ENCODE data around the gene UFD1. TPM values are rescaled to one million over a fixed set of nuclear protein-coding genes. Genes with fewer than 3 reads are reported as not detected.

UFD1 gene
- total RNA-seq, 1 experiment from 2014 or later, result 62.3 TPM

GRCh38 chr22:19526076-19526701 is 47.2 kb upstream of the UFD1 start:
- Mint-ChIP-seq H3K4me3 (ENCODE audit: unreplicated experiment) (no peak overlapping the region), H3K27me3 (ENCODE audit: insufficient read depth, unreplicated experiment) (no peaks in the 10 kb centered on the region), H3K27ac (ENCODE audit: low read depth, unreplicated experiment) (no peak overlapping the region), H3K4me1 (ENCODE audit: insufficient read depth, unreplicated experiment) (no peaks in the 10 kb centered on the region), H3K9me3 (ENCODE audit: unreplicated experiment) (no peaks in the 10 kb centered on the region), H3K36me3 (ENCODE audit: insufficient read depth, unreplicated experiment) (no peaks in the 10 kb centered on the region)
- no TSS peak for BruUV-seq (replicated peaks)
- no peak for TF ChIP-seq CTCF (IDR thresholded peaks at IDR 0.05; ENCODE audit: unreplicated experiment)
- POLR2A ChIA-PET, result no interaction called here
- CTCF ChIA-PET, result no interaction called here
- no peak for DNase-seq (ENCODE audit: unreplicated experiment)
- intact Hi-C loops (cut with micrococcal nuclease), result no loop called here

DNA sequence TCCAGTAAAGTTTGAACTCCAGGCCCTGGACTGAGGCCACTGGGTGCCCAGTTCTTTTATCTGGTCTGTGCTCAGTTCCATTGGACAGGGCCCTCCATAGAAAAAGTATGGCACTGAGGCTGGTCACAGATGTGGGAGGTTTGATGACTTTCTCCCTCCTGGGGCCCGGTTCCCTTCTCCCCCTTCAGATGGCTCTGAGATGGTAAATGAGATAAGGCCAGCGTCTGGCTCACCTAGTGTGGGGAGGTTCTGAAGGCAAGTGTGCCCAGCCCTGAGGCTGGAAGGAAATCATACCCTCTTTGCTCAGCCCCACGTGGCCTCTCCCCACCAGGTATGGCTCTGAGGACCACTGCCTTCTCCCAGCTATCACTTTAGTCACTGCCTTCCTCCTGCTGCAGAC is 46.7 kb upstream of the UFD1 start:
- CTCF ChIA-PET, result no interaction called here
- no peak for TF ChIP-seq CTCF (IDR thresholded peaks at IDR 0.05; ENCODE audit: unreplicated experiment)
- Mint-ChIP-seq H3K4me3 (ENCODE audit: unreplicated experiment) (no peak overlapping the region), H3K9me3 (ENCODE audit: unreplicated experiment) (no peaks in the 10 kb centered on the region), H3K27ac (ENCODE audit: low read depth, unreplicated experiment) (no peak overlapping the region), H3K27me3 (ENCODE audit: insufficient read depth, unreplicated experiment) (no peaks in the 10 kb centered on the region), H3K4me1 (ENCODE audit: insufficient read depth, unreplicated experiment) (no peaks in the 10 kb centered on the region), H3K36me3 (ENCODE audit: insufficient read depth, unreplicated experiment) (no peaks in the 10 kb centered on the region)
- POLR2A ChIA-PET, result no interaction called here
- intact Hi-C loops (cut with micrococcal nuclease), result no loop called here
- no peak for DNase-seq (ENCODE audit: unreplicated experiment)
- BruUV-seq (replicated peaks), result no TSS peak

DNA sequence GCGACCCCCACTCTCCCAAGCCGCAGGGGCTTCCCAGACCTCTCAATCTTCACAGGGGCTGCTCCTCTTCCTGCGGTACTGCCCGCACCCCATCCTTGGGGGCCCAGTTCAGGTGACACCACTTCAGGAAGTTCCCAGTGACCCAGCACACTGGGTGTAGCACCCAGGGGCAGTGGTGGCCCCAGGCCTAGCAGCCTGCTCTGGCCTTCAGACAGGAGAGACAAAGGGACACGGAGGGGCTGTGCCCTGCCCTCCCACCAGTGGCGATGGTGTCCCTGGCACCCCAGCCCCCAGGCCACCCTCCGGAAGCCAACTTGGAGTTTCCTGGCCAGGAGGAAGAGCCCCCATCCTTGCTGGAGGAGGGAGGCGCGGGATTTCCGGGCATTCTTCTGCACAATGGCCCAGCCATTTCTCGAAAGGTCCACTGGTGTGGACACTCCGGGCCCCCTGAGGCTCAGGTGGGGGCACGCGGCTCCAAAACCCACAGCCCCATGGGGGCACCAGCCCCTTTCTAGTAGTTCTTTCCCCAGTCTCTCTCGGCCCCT is 46.2 kb upstream of the UFD1 start:
- Mint-ChIP-seq H3K9me3 (ENCODE audit: unreplicated experiment) (no peaks in the 10 kb centered on the region), H3K4me1 (ENCODE audit: insufficient read depth, unreplicated experiment) (no peaks in the 10 kb centered on the region), H3K4me3 (ENCODE audit: unreplicated experiment) (no peak overlapping the region), H3K27ac (ENCODE audit: low read depth, unreplicated experiment) (no peak overlapping the region), H3K27me3 (ENCODE audit: insufficient read depth, unreplicated experiment) (no peaks in the 10 kb centered on the region), H3K36me3 (ENCODE audit: insufficient read depth, unreplicated experiment) (no peaks in the 10 kb centered on the region)
- no peak for TF ChIP-seq CTCF (IDR thresholded peaks at IDR 0.05; ENCODE audit: unreplicated experiment)
- POLR2A ChIA-PET, result no interaction called here
- DNase-seq (ENCODE audit: unreplicated experiment), result no peak
- BruUV-seq (replicated peaks), result no TSS peak
- intact Hi-C loops (cut with micrococcal nuclease), result no loop called here
- CTCF ChIA-PET, result no interaction called here

DNA sequence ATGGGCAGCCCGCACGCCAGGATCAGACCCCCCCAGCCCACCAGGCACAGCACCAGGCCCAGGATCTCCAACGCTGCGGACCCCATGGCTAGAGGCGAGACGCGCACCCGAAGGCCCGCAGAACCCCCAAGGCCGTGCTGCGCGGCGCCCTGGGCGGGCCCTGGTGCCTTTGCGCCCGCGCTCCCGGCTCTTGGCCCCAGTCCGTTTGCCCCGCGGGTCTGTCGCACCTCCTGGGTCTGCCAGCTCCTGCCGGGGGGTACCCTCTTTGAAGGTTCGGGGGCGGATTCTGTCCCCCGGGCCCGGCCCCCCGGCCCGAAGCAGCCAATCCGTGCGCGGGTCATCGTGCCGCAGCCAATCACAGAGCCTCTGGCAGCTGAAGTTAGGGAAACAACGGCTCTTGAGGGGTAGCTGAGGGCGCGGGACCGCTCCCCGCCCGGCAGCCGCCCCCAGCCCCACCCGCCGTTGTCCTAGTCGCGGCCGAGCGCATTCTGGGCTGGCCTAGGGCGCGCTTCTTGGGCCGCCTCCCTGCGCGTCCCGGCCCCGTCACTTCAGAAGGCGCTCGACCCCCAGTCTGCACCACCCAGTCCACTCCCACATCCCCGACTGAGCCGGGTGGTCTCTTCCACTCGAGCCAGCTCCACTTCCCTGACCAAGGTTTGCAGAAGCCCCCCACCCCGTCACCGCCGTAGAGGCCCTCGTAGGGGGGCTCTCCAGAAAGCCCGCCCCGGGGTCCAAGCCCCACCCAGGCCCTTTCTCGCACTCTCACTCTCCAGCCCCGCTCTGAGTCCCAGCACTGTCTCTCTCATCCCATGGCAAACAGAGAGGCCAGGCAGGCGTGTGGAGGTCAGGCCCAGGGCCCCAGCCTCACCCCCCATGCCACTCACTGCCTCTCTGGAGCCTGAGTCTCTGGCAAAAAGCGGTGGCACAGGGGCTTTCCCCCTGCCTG is 45.5 kb upstream of the UFD1 start, which contains the start of gene CLDN5:
Gene CLDN5 (minus strand): TSS at position 241 of the 946 bp plus-strand sequence. CDS start 155 bp downstream, at position 86.
- BruUV-seq (replicated peaks), result no TSS peak
- no peak within 1 kb of the TSS for H3K4me3 Mint-ChIP-seq (ENCODE audit: unreplicated experiment)

More for the DNA sequence above, 45.5 kb upstream of the UFD1 start, which contains the start of gene CLDN5:
- DNase-seq (ENCODE audit: unreplicated experiment), result no peak
- Mint-ChIP-seq H3K9me3 (ENCODE audit: unreplicated experiment) (no peaks in the 10 kb centered on the region), H3K27ac (ENCODE audit: low read depth, unreplicated experiment) (no peak within 1 kb of the TSS), H3K27me3 (ENCODE audit: insufficient read depth, unreplicated experiment) (no peaks in the 10 kb centered on the region), H3K36me3 (ENCODE audit: insufficient read depth, unreplicated experiment) (peaks cover 4% of the 10 kb centered on the region), H3K4me1 (ENCODE audit: insufficient read depth, unreplicated experiment) (no peaks in the 10 kb centered on the region)
- CTCF ChIA-PET, result no interaction called here
- intact Hi-C loops (cut with micrococcal nuclease), result no loop called here
- POLR2A ChIA-PET, result no interaction called here
- TF ChIP-seq CTCF (IDR thresholded peaks at IDR 0.05; ENCODE audit: unreplicated experiment), result no peak
